ENCODE data around the gene EPC1.

The EPC1 gene

DNA sequence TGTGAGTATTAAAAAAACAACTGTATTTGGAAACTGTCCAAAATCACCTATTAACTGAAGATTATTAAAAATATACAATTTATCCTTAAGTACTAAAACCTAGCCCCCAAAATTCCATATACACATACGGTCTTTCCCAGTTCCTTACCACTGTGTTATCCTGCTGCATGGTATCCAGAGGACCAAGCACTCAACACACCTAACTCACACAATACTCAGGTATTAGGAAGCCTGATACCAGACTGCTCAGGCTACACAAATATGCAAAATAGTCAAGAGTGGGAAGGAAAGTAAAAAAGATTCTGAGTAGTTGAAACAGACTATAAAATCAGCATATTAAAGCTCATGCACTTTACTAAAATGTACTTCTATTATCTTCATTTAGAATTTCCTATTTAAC lies 67.2 kb downstream of the EPC1 start:
- no peaks in the 10 kb centered on the region for H3K79me2 ChIP-seq (ENCODE audit: insufficient read depth, low read length)
- no peaks in the 10 kb centered on the region for H3K9me2 ChIP-seq (ENCODE audit: low read depth, low read length)
- no peak overlapping the region for H3K27ac ChIP-seq (ENCODE audit: low read depth, low read length, poor library complexity, severe bottlenecking)
- H3K9me3 ChIP-seq (ENCODE audit: low read length), result no peaks in the 10 kb centered on the region
- peaks cover 78% of the 10 kb centered on the region for H3K36me3 ChIP-seq (ENCODE audit: insufficient read depth, low read length)
- H3K4me3 ChIP-seq (ENCODE audit: low read depth, low read length, poor library complexity, severe bottlenecking), result no peak overlapping the region
- H3F3A ChIP-seq (ENCODE audit: insufficient read depth, low read length), result no peaks in the 10 kb centered on the region
- H3K9ac ChIP-seq (ENCODE audit: low read length), result no peak overlapping the region
- no peaks in the 10 kb centered on the region for H4K20me1 ChIP-seq (ENCODE audit: insufficient read depth, low read length)
- H3K27me3 ChIP-seq (ENCODE audit: insufficient read depth, low read length), result no peaks in the 10 kb centered on the region
- H3K4me2 ChIP-seq (ENCODE audit: low read length), result no peak overlapping the region
- no peaks in the 10 kb centered on the region for H3K4me1 ChIP-seq (ENCODE audit: insufficient read depth, low read length, severe bottlenecking)
- H2AFZ ChIP-seq (ENCODE audit: low read length), result no peak overlapping the region
- TF ChIP-seq EZH2 (IDR thresholded peaks at IDR 0.05; ENCODE audit: borderline replicate concordance, low read length), result no peak
- TF ChIP-seq, protein P1, sequence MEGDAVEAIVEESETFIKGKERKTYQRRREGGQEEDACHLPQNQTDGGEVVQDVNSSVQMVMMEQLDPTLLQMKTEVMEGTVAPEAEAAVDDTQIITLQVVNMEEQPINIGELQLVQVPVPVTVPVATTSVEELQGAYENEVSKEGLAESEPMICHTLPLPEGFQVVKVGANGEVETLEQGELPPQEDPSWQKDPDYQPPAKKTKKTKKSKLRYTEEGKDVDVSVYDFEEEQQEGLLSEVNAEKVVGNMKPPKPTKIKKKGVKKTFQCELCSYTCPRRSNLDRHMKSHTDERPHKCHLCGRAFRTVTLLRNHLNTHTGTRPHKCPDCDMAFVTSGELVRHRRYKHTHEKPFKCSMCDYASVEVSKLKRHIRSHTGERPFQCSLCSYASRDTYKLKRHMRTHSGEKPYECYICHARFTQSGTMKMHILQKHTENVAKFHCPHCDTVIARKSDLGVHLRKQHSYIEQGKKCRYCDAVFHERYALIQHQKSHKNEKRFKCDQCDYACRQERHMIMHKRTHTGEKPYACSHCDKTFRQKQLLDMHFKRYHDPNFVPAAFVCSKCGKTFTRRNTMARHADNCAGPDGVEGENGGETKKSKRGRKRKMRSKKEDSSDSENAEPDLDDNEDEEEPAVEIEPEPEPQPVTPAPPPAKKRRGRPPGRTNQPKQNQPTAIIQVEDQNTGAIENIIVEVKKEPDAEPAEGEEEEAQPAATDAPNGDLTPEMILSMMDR (IDR thresholded peaks at IDR 0.05; ENCODE audit: low read length), result no peak

- no peak overlapping the region for H3K27ac ChIP-seq (ENCODE audit: low read depth, low read length, poor library complexity, severe bottlenecking)
- no peaks in the 10 kb centered on the region for H4K20me1 ChIP-seq (ENCODE audit: insufficient read depth, low read length)
- H3K9me3 ChIP-seq (ENCODE audit: low read length), result no peaks in the 10 kb centered on the region
These were observed 73.6 kb downstream of the EPC1 start for GRCh38 chr10:32273336-32273735.

DNA sequence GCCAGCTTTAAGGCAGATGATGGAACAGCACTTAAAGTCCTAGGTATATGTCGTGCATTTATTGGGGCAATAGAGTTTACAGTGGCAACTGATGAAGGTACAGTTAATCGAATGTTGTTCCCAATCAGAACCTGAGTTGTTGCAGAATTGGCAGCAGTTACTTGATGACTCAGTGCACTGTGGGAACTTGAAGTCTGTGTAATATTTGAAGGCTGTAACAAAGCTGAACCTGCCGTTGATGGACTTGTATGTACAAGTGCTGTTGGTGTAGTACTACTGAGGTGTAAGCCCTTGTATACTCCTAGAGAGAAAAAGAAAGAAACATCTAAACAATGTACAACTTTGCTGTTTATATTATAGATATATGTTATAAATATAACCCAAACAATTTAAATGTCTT lies 75.3 kb downstream of the EPC1 start:
- H3K9me3 ChIP-seq (ENCODE audit: low read length), result no peaks in the 10 kb centered on the region
- H3K4me1 ChIP-seq (ENCODE audit: insufficient read depth, low read length, severe bottlenecking), result no peaks in the 10 kb centered on the region
- H2AFZ ChIP-seq (ENCODE audit: low read length), result no peak overlapping the region
- no peak overlapping the region for H3K27ac ChIP-seq (ENCODE audit: low read depth, low read length, poor library complexity, severe bottlenecking)
- no peaks in the 10 kb centered on the region for H4K20me1 ChIP-seq (ENCODE audit: insufficient read depth, low read length)
- H3K9ac ChIP-seq (ENCODE audit: low read length), result no peak overlapping the region
- no peaks in the 10 kb centered on the region; the same call in 1 of the 2 replicates for H3F3A ChIP-seq (ENCODE audit: insufficient read depth, low read length)
- no peaks in the 10 kb centered on the region for H3K9me2 ChIP-seq (ENCODE audit: low read depth, low read length)
- no peaks in the 10 kb centered on the region for H3K27me3 ChIP-seq (ENCODE audit: insufficient read depth, low read length)
- peaks cover 95% of the 10 kb centered on the region for H3K36me3 ChIP-seq (ENCODE audit: insufficient read depth, low read length)
- H3K4me3 ChIP-seq (ENCODE audit: low read depth, low read length, poor library complexity, severe bottlenecking), result no peak overlapping the region
- no peak overlapping the region for H3K4me2 ChIP-seq (ENCODE audit: low read length)
- TF ChIP-seq, protein P1 (IDR thresholded peaks at IDR 0.05; ENCODE audit: low read length), result no peak
- no peak for TF ChIP-seq EZH2 (IDR thresholded peaks at IDR 0.05; ENCODE audit: borderline replicate concordance, low read length)
- H3K79me2 ChIP-seq (ENCODE audit: insufficient read depth, low read length), result no peaks in the 10 kb centered on the region

More at GRCh38 chr10:32273336-32273735, 73.6 kb downstream of the EPC1 start:
- Histone ChIP-seq H3K79me2 (ENCODE audit: insufficient read depth, low read length) (no peaks in the 10 kb centered on the region), H3K27me3 (ENCODE audit: insufficient read depth, low read length) (no peaks in the 10 kb centered on the region), H3K36me3 (ENCODE audit: insufficient read depth, low read length) (peaks cover 83% of the 10 kb centered on the region), H3F3A (ENCODE audit: insufficient read depth, low read length) (no peaks in the 10 kb centered on the region; the same call in 1 of the 2 replicates), H3K9ac (ENCODE audit: low read length) (no peak overlapping the region), H3K4me2 (ENCODE audit: low read length) (no peak overlapping the region), H3K9me2 (ENCODE audit: low read depth, low read length) (no peaks in the 10 kb centered on the region), H3K4me1 (ENCODE audit: insufficient read depth, low read length, severe bottlenecking) (no peaks in the 10 kb centered on the region), H3K4me3 (ENCODE audit: low read depth, low read length, poor library complexity, severe bottlenecking) (no peak overlapping the region), H2AFZ (ENCODE audit: low read length) (no peak overlapping the region)
- no peak for TF ChIP-seq EZH2 (IDR thresholded peaks at IDR 0.05; ENCODE audit: borderline replicate concordance, low read length)
- TF ChIP-seq, protein P1 (IDR thresholded peaks at IDR 0.05; ENCODE audit: low read length), result no peak
